Measurements from ENCODE around the gene MICAL3.
"Not testable (repeated sequence)": the region's sequence is repeated elsewhere in the genome, so short reads cannot be mapped to it uniquely, and the experiment has no call there.

Gene MICAL3

DNA sequence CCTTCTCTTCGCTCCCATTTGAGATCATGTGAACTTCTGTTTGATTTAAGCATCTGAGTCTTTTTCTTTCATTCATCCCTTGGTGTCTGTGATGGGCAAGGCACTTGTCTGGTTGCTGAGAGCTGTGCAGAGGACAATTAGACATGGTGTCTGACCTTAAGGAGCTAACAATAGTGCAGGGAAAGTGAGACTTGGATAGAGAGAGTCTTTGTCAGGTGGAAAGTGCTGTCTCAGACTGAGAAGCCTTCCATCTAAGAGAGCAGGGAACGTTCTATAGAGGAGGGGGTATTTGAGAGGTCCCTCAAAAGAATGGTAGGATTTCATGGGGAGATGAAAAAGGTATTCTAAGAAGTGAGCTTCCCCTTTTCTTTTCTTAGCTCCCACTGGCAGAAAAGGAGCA is 14.1 kb downstream of the MICAL3 start:
- no peak overlapping the region for H3K9ac ChIP-seq (ENCODE audit: low read length)
- H3K9me2 ChIP-seq (replicated peaks; ENCODE audit: insufficient read depth, low read length) = no peaks in the 10 kb centered on the region
- H3K27ac ChIP-seq (ENCODE audit: low read length) = no peak overlapping the region
- no peaks in the 10 kb centered on the region for H3F3A ChIP-seq (ENCODE audit: insufficient read depth, low read length)
- peak overlapping the region; percentile 20; the same call in 1 of the 2 replicates for H3K4me2 ChIP-seq (ENCODE audit: low read depth, low read length)
- DNase-seq = no peak
- no peaks in the 10 kb centered on the region for H3K36me3 ChIP-seq (replicated peaks; ENCODE audit: insufficient read depth, low read length)
- H3K4me1 ChIP-seq (ENCODE audit: low read length) = peaks cover 6% of the 10 kb centered on the region
- no peaks in the 10 kb centered on the region for H3K27me3 ChIP-seq (replicated peaks; ENCODE audit: insufficient read depth, low read length)
- no peaks in the 10 kb centered on the region for H4K20me1 ChIP-seq (ENCODE audit: insufficient read depth, low read length)
- no peak overlapping the region for H3K4me3 ChIP-seq (ENCODE audit: low read length)
- no peaks in the 10 kb centered on the region for H3K79me2 ChIP-seq (ENCODE audit: low read length)
- H2AFZ ChIP-seq (ENCODE audit: low read length) = 0 out of 2 replicates have a peak overlapping the region, but pooled peaks have one; percentile 18
- TF ChIP-seq, protein P1, sequence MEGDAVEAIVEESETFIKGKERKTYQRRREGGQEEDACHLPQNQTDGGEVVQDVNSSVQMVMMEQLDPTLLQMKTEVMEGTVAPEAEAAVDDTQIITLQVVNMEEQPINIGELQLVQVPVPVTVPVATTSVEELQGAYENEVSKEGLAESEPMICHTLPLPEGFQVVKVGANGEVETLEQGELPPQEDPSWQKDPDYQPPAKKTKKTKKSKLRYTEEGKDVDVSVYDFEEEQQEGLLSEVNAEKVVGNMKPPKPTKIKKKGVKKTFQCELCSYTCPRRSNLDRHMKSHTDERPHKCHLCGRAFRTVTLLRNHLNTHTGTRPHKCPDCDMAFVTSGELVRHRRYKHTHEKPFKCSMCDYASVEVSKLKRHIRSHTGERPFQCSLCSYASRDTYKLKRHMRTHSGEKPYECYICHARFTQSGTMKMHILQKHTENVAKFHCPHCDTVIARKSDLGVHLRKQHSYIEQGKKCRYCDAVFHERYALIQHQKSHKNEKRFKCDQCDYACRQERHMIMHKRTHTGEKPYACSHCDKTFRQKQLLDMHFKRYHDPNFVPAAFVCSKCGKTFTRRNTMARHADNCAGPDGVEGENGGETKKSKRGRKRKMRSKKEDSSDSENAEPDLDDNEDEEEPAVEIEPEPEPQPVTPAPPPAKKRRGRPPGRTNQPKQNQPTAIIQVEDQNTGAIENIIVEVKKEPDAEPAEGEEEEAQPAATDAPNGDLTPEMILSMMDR (IDR thresholded peaks at IDR 0.05; ENCODE audit: low read length) = no peak
- TF ChIP-seq EZH2 (optimal IDR thresholded peaks at IDR 0.05; ENCODE audit: low read depth, low read length) (no peak), EZH2phosphoT487 (IDR thresholded peaks at IDR 0.05; ENCODE audit: low read length) (no peak)
- H3K9me3 ChIP-seq (replicated peaks; ENCODE audit: insufficient read depth, low read length) = no peaks in the 10 kb centered on the region

DNA sequence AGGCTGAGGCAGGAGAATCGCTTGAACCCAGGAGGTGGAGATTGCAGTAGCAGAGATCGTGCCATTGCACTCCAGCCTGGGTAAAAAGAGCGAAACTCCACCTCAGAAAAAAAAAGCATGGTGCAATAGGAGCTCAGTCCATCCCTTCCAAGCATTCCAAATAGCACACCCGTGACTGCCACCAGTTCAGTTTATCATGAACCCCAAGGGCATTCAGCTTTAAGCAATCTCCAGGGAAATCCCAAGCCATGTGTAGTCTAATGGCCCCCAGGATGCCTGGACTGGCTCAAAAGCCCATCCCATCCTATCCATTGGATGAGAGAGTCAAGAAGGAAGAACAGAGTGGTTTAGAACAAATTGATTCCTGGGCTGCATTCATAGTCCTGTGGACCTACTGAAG is 16.2 kb downstream of the MICAL3 start:
- H3F3A ChIP-seq (ENCODE audit: insufficient read depth, low read length) = 0 out of 2 replicates have a peak, but pooled peaks cover 4% of the 10 kb centered on the region
- no peaks in the 10 kb centered on the region for H4K20me1 ChIP-seq (ENCODE audit: insufficient read depth, low read length)
- no peaks in the 10 kb centered on the region for H3K9me2 ChIP-seq (replicated peaks; ENCODE audit: insufficient read depth, low read length)
- no peaks in the 10 kb centered on the region for H3K79me2 ChIP-seq (ENCODE audit: low read length)
- no peaks in the 10 kb centered on the region for H3K9me3 ChIP-seq (replicated peaks; ENCODE audit: insufficient read depth, low read length)
- no peak overlapping the region for H3K4me3 ChIP-seq (ENCODE audit: low read length)
- DNase-seq = no peak
- H3K27ac ChIP-seq (ENCODE audit: low read length) = no peak overlapping the region
- no peak overlapping the region for H3K9ac ChIP-seq (ENCODE audit: low read length)
- H2AFZ ChIP-seq (ENCODE audit: low read length) = no peak overlapping the region
- TF ChIP-seq, protein P1 (IDR thresholded peaks at IDR 0.05; ENCODE audit: low read length) = no peak
- TF ChIP-seq EZH2 (optimal IDR thresholded peaks at IDR 0.05; ENCODE audit: low read depth, low read length) (no peak), EZH2phosphoT487 (IDR thresholded peaks at IDR 0.05; ENCODE audit: low read length) (no peak)
- peaks cover 6% of the 10 kb centered on the region for H3K4me1 ChIP-seq (ENCODE audit: low read length)
- no peak overlapping the region for H3K4me2 ChIP-seq (ENCODE audit: low read depth, low read length)
- H3K27me3 ChIP-seq (replicated peaks; ENCODE audit: insufficient read depth, low read length) = no peaks in the 10 kb centered on the region
- H3K36me3 ChIP-seq (replicated peaks; ENCODE audit: insufficient read depth, low read length) = no peaks in the 10 kb centered on the region

DNA sequence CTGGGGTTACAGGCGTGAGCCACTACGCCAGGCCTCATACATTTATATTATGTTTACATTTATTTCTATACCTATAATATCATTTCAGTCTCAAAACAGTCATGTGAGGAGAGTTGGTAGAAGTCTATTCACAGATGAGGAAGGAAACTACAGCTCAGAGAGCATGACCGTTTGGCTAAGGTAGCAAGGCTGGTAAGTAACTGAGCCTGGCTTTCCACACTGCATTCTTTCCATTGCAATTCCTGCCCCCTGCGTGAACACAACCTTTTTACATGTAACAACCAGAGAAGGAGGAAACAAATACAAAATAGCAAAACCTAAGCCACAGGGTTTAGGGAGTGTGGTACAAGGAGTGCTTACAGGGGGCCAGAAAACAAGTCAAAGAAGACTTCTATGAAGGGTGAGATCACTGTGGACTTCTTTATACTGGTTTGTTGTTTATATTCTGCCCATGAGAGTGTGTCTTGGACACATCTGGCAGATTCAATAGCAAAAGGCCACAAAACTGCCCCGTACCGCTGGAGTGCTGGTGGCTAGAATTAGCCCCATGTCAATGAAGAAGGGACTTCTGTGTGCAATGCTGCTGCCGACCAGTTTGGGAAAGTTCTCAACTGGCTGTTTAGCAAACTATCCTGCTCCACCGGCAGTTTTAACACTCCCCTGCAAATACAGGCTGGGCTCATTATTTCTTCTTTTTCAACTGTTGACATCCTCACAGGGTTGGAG is 19.0 kb downstream of the MICAL3 start:
- Histone ChIP-seq H3K27ac (ENCODE audit: low read length) (no peak overlapping the region), H3K4me2 (ENCODE audit: low read depth, low read length) (no peak overlapping the region), H3K36me3 (replicated peaks; ENCODE audit: insufficient read depth, low read length) (no peaks in the 10 kb centered on the region), H4K20me1 (ENCODE audit: insufficient read depth, low read length) (no peaks in the 10 kb centered on the region), H3K4me3 (ENCODE audit: low read length) (no peak overlapping the region), H3K27me3 (replicated peaks; ENCODE audit: insufficient read depth, low read length) (no peaks in the 10 kb centered on the region), H3K4me1 (ENCODE audit: low read length) (peaks cover 3% of the 10 kb centered on the region), H3F3A (ENCODE audit: insufficient read depth, low read length) (peaks cover 10% of the 10 kb centered on the region), H3K9me3 (replicated peaks; ENCODE audit: insufficient read depth, low read length) (no peaks in the 10 kb centered on the region), H2AFZ (ENCODE audit: low read length) (no peak overlapping the region), H3K9ac (ENCODE audit: low read length) (no peak overlapping the region), H3K79me2 (ENCODE audit: low read length) (peaks cover 6% of the 10 kb centered on the region), H3K9me2 (replicated peaks; ENCODE audit: insufficient read depth, low read length) (no peaks in the 10 kb centered on the region)
- TF ChIP-seq EZH2 (optimal IDR thresholded peaks at IDR 0.05; ENCODE audit: low read depth, low read length) (no peak), EZH2phosphoT487 (IDR thresholded peaks at IDR 0.05; ENCODE audit: low read length) (no peak)
- no peak for DNase-seq

DNA sequence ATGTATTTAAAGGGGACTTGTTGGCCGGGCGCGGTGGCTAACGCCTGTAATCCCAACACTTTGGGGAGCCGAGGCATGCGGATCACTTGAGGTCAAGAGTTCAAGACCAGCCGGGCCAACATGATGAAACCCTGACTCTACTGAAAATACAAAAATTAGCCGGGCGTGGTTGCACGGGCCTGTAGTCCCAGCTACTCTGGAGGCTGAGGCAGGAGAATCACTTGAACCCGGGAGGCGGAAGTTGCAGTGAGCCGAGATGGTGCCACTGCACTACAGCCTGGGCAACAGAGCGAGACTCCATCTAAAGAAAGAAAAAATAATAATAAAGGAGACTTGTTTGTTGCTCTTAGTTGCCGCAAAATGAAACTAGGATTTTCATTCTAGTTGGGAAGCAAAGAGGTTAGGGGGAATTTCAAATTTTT is 22.5 kb downstream of the MICAL3 start:
- H3K27me3 ChIP-seq (replicated peaks; ENCODE audit: insufficient read depth, low read length); H3K9me3 ChIP-seq (replicated peaks; ENCODE audit: insufficient read depth, low read length); H3K36me3 ChIP-seq (replicated peaks; ENCODE audit: insufficient read depth, low read length); H4K20me1 ChIP-seq (ENCODE audit: insufficient read depth, low read length); DNase-seq; H3K9me2 ChIP-seq (replicated peaks; ENCODE audit: insufficient read depth, low read length): not testable (repeated sequence)
- Histone ChIP-seq H3K79me2 (ENCODE audit: low read length) (peaks cover 38% of the 10 kb centered on the region), H3K4me3 (ENCODE audit: low read length) (peak overlapping the region; percentile 88), H3F3A (ENCODE audit: insufficient read depth, low read length) (peaks cover 37% of the 10 kb centered on the region), H3K9ac (ENCODE audit: low read length) (peak overlapping the region; percentile 82; the same call in 1 of the 2 replicates), H2AFZ (ENCODE audit: low read length) (peak overlapping the region; percentile 61), H3K4me2 (ENCODE audit: low read depth, low read length) (peak overlapping the region; percentile 58; the same call in 1 of the 2 replicates), H3K4me1 (ENCODE audit: low read length) (peaks cover 27% of the 10 kb centered on the region), H3K27ac (ENCODE audit: low read length) (peak overlapping the region; percentile 87; the same call in 1 of the 2 replicates)

Measured in MM.1S (cell line).